A549 (cell line): ENCODE results near the gene MROH7.

ENCODE experiments used
- BHLHE40 ChIP-seq: IDR thresholded peaks from 2 replicates; pipeline ENCODE4 v1.6.1; 2012; ENCODE audit warnings: low read depth, low read length, inconsistent platforms
- CTCF ChIP-seq: fragments of >200 bp; sonication (Bioruptor Twin); formaldehyde crosslinking; IDR thresholded peaks from 3 replicates; pipeline ENCODE4 v1.5.1; 2016
- EP300 ChIP-seq, 2 experiments: fragments of >200 bp; sonication (Bioruptor Twin); formaldehyde crosslinking; IDR thresholded peaks; 2 replicates in 1 of 2; 3 replicates in 1 of 2; pipeline ENCODE4 v1.6.1; 2016 to 2017
- FOXS1 ChIP-seq: fragments of 250-450 bp; sonication (Bioruptor Pico); IDR thresholded peaks from 2 replicates; pipeline ENCODE4 v1.5.0; 2020; ENCODE audit warnings: mild to moderate bottlenecking, moderate library complexity
- HOXB13 ChIP-seq: fragments of 250-450 bp; sonication (Bioruptor Pico); IDR thresholded peaks from 2 replicates; pipeline ENCODE4 v1.5.0; 2020; ENCODE audit warnings: low read depth, mild to moderate bottlenecking, moderate library complexity
- JUN ChIP-seq, 2 experiments: fragments of >200 bp; sonication (Bioruptor Twin); formaldehyde crosslinking; IDR thresholded peaks; 2 replicates in 1 of 2; 3 replicates in 1 of 2; pipeline ENCODE4 v1.6.1; 2016 to 2017
- JUNB ChIP-seq: fragments of >200 bp; sonication (Bioruptor Twin); formaldehyde crosslinking; IDR thresholded peaks from 2 replicates; pipeline ENCODE4 v1.6.1; 2016
- MAFK ChIP-seq: fragments of 450-650 bp; IDR thresholded peaks from 2 replicates; pipeline ENCODE4 v1.6.1; 2014; ENCODE audit not compliant: partially characterized antibody
- NPAS2 ChIP-seq: fragments of 250-450 bp; sonication (Bioruptor Pico); IDR thresholded peaks from 2 replicates; pipeline ENCODE4 v1.8.0; 2022; ENCODE audit warnings: mild to moderate bottlenecking, moderate library complexity, borderline replicate concordance
- PHF8 ChIP-seq: fragments of 200-600 bp; sonication (generic); IDR thresholded peaks from 2 replicates; pipeline ENCODE4 v1.6.1; 2016; ENCODE audit warnings: low read depth, mild to moderate bottlenecking, antibody characterized with exemption, moderate library complexity, borderline replicate concordance
- POLR2A ChIP-seq: IDR thresholded peaks from 2 replicates; pipeline ENCODE4 v1.6.1; 2012; ENCODE audit warnings: mild to moderate bottlenecking, low read length
- RNF2 ChIP-seq: fragments of 200-600 bp; sonication (generic); IDR thresholded peaks from 2 replicates; pipeline ENCODE4 v1.6.1; 2016; ENCODE audit warnings: low read depth, mild to moderate bottlenecking, antibody characterized with exemption, moderate library complexity, borderline replicate concordance
- SMC3 ChIP-seq: fragments of >200 bp; sonication (Bioruptor Twin); formaldehyde crosslinking; IDR thresholded peaks from 3 replicates; pipeline ENCODE4 v1.6.1; 2018; ENCODE audit warnings: inconsistent platforms
- TP53 ChIP-seq: fragments of 250-450 bp; sonication (Bioruptor Pico); IDR thresholded peaks from 2 replicates; pipeline ENCODE4 v1.5.0; 2021; ENCODE audit warnings: mild to moderate bottlenecking, moderate library complexity

DNA sequence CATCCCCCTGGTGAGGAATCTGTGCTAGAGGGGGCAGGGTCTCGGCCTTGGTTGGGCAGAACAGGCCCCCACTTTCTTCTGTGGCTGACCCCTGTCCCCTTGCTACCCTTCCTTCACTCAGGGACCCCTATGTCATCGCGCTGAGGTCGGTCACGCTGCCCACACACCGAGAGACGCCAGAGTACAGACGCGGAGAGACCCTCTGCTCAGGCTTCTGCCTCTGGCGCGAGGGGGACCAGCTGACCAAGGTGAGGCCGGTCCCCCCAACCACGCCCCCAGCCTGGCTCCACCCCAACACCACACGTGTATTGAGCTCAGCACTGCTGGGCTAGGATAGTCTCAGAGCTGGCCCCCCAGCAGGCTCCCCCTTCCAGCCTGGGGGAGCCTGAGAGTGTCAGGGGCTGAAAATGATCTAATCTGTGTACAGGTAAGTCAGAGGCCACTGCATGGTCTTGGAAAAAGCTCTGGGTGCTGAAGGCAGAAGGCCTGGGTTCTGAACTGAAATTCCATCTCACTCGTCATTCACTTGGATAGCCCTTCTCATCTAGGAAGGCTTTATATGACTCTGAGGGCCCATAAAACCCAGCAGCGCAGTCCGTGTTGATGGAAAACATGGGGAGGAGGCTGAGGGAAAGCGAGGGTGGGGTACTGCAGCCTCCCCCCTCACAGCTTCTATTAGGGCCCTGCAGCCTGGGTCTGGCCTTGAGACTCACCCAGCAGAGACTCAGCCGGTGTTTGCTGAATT is 33.6 kb upstream of the MROH7 start:
- TF ChIP-seq CTCF (no peak), NPAS2 (CRISPR knock-in tag) (no peak), EP300 (IDR thresholded peaks at IDR 0.05) (no peak), PHF8 (no peak), POLR2A (no peak), MAFK (no peak), JUNB (no peak), RNF2 (no peak), JUN (IDR thresholded peaks at IDR 0.05) (no peak), FOXS1 (CRISPR knock-in tag) (no peak), SMC3 (no peak), BHLHE40 (no peak), TP53 (CRISPR knock-in tag) (no peak), HOXB13 (CRISPR knock-in tag) (no peak)
